ENCODE data around the gene AFF3. TPM values are rescaled to one million over a fixed set of nuclear protein-coding genes. Genes with fewer than 3 reads are reported as not detected.
"Not testable (repeated sequence)": the region's sequence is repeated elsewhere in the genome, so short reads cannot be mapped to it uniquely, and the experiment has no call there.

AFF3 gene
- polyA plus RNA-seq, 3 donors = 22.1 to 24.9 (median 24.2) TPM

DNA sequence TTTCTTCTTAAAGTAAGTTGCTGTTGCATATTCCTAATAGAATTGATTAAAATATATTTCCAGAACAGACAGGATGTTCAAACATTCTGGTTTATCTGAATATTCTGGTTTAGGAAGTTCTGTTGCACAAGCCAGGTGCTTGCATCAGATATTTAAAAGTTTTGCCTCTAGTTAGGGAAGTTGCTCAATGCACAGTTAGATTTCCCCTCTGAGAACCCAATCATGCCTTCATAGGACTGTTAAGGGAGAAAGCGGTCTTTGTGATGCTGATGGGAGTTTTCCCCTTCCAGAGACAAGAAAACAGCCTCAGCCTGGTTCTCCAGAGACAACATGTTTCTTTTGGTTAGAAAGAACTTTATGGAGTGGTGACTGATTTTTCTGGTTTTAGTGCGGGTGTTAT lies 587.0 kb downstream of the AFF3 start:
- no peak for DNase-seq (ENCODE audit: extremely low read depth in 1 of 11, low read depth in 9 of 11, low spot score in 4 of 11)

DNA sequence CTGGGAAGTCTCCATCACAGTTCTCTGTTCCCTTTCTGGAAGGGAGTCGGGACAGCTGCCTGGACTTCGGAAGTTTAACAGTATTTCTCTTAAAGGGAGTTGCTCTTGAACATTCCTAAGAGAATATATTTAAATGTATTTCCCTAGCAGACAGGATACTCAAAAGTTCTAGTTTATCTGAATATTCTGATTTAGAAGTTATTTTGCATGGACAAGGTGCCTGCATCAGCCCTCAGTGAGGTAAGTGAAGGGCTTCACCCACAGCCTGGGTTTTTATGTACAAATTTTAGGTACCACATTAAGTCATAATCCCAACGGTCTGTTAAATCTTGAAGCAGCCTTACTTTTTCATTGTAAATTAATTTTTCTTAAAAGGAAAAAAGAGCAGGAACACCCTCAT lies 587.5 kb downstream of the AFF3 start:
- no peak for DNase-seq (ENCODE audit: extremely low read depth in 1 of 11, low read depth in 9 of 11, low spot score in 4 of 11)

DNA sequence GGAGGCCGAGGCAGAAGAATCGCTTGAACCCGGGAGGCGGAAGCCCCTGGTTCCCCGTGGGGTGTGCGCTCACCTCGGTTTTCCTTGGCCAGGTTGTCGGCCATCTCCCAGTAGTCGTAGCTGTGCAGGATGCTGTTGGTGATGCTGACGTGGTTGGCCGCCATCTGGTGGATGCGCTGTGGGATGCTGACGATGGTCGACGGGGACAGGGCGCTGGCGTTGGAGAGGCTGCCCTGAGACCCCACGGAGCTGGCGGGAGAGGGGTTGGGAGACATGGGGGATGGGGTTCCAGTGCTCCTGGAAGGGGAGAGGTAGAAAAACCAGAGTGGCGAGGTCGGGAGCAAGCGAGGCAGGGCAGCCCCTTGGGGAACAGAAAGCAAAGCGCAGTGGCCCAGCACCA lies 588.2 kb downstream of the AFF3 start:
- no peak for DNase-seq (ENCODE audit: extremely low read depth in 1 of 11, low read depth in 9 of 11, low spot score in 4 of 11)

DNA sequence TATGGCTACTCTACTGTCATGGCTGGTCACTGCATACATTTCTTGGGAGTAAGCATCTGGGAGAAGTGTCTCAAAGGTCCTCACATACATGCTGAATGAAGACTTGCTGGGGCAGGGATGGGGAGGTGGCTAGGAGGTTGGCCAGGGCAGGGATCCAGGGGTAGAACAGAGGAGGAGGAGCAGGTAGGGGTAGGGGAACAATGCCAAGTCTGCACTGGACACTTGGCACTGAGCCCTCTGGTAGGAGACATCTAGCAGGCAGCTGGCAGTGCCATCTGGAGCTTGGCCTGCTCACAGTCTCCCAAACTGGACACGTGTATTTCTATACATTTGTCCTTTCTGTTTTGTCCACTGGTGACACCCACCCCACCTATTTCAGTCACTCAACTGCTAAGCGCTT lies 589.9 kb downstream of the AFF3 start:
- no peak for DNase-seq (ENCODE audit: extremely low read depth in 1 of 11, low read depth in 9 of 11, low spot score in 4 of 11)

DNA sequence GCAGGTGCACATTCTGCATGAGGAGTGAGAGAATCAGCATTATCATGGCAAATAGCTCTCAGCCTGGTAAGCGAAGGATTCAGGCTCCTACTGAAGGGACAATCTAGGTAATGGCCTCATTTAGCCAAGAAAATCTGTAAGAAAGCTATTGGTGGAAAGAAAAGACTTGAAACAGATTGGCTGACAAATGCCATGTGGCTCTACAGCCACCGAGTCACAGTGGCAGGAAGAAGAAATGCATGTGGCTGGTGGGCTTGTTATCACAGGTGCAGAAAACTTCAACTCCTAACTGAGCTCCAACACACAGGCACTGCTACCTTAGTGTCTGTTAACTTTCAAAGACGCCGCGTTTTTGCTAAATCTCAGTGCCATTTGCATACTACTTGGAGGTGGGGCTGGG lies 592.0 kb downstream of the AFF3 start:
- DNase-seq (ENCODE audit: extremely low read depth in 1 of 11, low read depth in 9 of 11, low spot score in 4 of 11) = no peak

DNA sequence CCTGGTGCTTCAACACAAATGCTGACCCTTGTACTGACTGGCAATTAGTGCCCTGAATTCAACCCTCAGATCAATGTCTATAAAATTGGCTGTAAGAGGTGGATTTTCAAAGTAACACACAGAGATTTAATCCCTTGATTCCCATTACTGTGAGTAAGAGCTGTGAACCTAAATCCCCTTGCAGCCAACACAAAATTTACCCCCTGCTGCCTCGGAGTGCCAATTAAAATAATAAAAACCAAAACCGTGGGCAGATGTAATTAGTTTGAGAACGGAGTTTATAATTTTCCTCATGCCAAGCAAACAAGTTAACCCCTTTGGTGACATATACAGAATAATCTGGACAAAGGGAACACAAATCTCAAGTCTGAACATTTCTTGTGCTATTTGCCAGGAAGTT lies 596.8 kb downstream of the AFF3 start:
- no peak for DNase-seq (ENCODE audit: extremely low read depth in 1 of 11, low read depth in 9 of 11, low spot score in 4 of 11)

DNA sequence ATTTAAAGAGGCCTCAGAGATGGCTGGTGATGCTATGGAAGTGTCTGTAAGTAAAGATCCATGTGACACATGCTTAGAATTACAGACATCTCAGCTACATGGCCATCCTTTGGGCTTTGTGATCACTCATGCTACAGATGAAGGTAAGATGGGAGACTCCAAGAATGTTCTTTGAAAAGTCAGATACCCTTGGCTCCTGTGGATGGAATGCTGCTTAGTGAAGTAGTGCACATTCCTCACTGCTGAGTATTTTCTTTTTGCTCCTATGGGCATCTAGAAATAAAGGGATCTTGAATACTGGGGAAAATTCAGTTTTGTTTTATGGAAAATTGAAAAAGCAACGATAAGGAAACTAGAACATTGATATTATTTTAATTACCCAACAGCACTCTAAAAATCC lies 597.3 kb downstream of the AFF3 start:
- no peak for DNase-seq (ENCODE audit: extremely low read depth in 1 of 11, low read depth in 9 of 11, low spot score in 4 of 11)

DNA sequence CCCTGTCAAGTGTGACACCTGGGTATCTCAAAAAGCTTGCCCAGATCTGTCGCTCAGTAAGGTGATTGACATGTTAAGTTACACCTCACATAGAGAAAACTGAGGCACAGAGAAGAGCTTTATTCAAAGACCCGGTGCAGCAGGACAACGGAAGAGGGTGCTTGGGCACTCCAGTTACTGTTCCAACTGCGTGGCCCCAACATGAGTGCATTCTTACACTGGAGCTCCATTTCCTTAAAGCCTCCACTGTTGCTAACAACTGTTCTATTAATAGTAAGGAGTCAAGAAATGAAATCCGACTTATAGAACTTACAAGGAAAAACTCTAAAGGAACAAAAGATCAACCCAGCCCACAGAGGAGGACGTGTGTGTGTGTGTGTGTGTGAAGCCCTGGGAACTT lies 597.8 kb downstream of the AFF3 start:
- no peak for DNase-seq (ENCODE audit: extremely low read depth in 1 of 11, low read depth in 9 of 11, low spot score in 4 of 11)

DNA sequence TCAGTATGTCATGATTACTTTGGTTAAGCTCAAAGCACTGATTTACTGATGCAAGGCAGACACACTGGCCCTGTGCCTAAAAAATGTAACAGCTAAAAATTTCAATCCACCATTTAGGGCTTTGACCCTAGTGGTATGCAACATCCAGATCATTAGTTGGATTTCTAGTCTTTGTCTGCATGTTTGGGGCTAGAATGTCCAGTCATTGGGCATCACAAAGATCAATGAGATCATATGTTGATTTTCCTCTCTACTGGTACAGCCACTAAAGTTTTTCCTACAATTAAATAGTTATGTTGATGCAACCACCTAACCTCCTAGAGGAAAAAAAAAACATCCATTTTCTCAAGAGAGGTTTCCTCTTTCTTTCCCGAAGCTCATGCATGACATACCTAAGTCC lies 599.1 kb downstream of the AFF3 start:
- DNase-seq (ENCODE audit: extremely low read depth in 1 of 11, low read depth in 9 of 11, low spot score in 4 of 11) = no peak

DNA sequence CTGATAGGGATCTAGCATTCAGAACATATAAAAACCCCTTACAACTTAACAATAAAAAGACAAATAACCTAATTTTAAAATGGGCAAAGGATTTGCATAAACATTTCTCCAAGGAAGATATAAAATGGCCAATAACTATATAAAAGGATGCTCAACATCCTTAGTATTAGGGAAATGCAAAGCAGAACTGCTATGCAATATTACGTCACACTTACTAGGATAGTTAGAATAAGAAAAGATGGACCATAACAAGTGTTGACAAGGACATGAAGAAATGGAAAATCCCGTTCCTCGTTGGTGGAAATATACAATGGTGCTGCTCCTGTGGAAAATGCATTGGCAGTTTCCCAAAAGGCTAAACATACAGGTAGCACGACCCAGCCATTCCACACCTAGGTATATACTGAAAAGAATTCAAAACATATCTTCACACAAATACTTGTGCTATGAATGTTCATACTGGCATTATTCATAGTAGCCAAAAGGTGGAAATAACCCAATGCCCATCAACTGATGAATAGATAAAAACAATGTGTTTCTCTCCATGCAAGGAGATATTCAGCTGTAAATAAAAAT lies 604.4 kb downstream of the AFF3 start:
- DNase-seq (ENCODE audit: extremely low read depth in 1 of 11, low read depth in 9 of 11, low spot score in 4 of 11) = no peak

DNA sequence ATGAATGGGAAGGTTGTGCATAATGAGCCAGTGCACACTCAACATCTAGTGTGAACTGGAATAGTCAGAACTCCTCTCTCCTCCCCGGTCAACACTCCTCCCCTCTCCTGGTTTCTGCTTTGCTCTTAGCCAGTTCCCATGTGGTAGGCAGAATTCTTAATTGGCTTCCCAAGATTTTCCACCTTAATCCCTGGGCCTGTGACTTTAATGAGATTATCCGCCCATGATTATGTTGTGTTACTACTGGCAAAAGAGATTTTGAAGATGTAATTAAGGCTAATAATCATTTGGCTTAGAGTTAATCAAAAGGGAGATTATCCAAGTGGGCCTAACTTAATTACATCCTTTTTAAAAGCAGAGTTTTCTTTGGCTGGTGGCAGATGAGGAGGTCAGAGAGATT lies 618.3 kb downstream of the AFF3 start:
- DNase-seq (ENCODE audit: extremely low read depth in 1 of 11, low read depth in 9 of 11, low spot score in 4 of 11) = no peak

DNA sequence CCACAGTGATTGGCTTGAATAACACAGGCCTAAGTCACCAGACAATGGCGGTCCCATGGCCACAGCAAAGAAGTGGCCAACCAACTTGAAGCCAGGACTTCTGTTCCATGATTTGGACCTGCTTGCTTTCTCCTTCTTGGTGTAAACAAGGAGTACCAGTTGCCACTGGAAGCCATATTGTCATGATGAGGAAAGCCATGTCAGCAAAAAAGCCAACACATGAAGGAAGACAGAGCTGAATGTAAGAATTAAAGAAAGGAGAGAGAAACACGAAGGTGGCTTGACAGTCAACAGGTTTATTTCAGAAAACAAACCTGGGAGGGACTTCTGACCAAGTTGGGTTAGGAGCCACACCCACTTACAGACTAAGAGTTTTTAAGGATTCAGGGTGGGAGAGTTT lies 620.2 kb downstream of the AFF3 start:
- no peak for DNase-seq (ENCODE audit: extremely low read depth in 1 of 11, low read depth in 9 of 11, low spot score in 4 of 11)

DNA sequence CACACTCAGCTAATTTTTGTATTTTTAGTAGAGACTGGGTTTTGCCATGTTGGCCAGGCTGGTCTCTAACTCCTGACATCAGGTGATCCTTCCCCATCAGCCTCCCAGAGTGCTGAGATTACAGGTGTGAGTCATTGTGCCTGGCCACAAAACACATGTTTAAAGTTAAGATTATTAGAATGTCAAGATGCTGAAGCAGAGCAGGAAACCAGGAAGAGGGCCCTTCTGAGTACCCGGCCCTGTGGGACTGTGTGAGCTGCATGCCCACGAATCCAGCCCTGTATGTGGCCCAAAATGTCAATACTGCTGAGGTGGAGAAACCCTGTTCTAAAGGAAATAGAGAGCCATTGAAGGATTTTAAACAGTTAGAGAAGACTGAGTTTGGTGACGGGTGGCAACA lies 621.6 kb downstream of the AFF3 start:
- DNase-seq (ENCODE audit: extremely low read depth in 1 of 11, low read depth in 9 of 11, low spot score in 4 of 11) = no peak

DNA sequence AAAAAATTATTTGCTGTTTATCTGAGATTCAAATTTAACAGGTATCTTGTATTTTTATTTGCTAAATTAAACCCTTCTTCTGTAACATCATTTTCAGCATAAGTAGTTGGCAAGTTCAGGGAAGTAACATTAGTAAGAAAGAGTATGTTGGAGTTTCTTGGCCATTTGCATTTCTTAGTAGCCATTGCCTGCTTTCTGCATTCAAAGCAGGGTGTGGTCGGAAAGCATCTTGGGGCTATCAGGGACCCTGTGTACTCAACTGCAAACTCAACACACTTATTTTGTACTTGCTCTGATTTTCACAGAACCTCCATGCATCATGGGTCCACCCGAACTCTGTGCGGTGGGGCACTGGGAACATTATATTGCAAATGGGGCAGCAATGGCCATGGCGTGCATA lies 622.2 kb downstream of the AFF3 start:
- DNase-seq (ENCODE audit: extremely low read depth in 1 of 11, low read depth in 9 of 11, low spot score in 4 of 11) = no peak

DNA sequence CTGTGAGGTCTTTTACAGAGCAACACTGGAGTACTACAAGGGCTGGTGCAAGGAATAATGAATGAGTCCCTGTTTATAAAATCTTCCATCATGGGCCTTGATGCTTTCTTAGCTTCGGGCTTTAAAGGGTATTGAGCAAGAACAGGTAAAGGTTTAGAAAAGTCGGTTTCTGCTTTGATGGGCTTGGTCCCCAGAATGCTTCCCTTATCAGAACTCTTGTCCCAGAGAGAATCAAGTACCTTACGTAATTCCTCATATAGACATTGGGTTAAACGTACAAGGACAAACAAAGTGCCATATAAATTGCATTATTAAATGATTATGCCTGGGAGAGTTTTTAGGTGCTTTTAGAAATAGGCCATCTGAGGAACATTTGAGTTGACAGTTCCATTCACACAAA lies 628.0 kb downstream of the AFF3 start:
- DNase-seq (ENCODE audit: extremely low read depth in 1 of 11, low read depth in 9 of 11, low spot score in 4 of 11) = no peak

DNA sequence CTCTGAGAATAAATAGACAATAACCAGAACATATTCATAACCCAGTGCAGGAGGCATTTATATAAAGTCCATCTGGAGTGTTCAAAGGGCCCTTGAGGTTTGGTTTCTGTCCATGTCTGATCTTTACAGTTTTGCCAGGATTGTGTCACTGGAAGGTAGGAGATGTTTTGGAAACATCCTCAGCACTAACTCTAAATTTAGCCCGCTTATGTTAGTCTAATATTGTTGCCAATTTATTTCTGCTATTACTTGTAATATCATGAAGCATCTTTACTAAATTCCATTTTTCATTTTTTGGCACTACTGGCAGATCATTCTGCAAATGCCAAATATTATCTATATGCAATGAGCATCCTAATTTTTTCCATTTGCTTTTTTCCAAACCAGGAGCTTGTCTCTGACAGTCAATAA lies 630.2 kb downstream of the AFF3 start:
- DNase-seq (ENCODE audit: extremely low read depth in 1 of 11, low read depth in 9 of 11, low spot score in 4 of 11) = no peak

DNA sequence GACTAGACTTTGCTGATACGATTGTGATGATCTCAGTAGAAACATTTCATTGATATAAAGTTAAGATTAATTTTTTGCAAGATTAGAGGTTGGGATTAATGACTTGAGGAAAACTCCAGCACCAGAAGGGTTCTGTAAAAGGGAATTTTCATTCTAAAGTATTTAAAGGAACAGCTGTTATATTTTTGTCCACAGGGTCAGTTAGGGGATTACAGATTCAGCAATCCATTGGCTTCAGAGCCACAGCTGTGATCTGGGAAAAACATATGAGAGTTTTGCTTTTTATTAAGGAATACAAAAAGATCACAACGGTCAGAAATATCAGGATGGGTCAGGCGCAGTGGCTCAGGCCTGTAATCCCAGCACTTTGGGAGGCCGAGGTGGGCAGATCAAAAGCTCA lies 633.0 kb downstream of the AFF3 start:
- DNase-seq (ENCODE audit: extremely low read depth in 1 of 11, low read depth in 9 of 11, low spot score in 4 of 11) = peak in 3 of 11 donors; percentile 12 to 22 (median 19)

DNA sequence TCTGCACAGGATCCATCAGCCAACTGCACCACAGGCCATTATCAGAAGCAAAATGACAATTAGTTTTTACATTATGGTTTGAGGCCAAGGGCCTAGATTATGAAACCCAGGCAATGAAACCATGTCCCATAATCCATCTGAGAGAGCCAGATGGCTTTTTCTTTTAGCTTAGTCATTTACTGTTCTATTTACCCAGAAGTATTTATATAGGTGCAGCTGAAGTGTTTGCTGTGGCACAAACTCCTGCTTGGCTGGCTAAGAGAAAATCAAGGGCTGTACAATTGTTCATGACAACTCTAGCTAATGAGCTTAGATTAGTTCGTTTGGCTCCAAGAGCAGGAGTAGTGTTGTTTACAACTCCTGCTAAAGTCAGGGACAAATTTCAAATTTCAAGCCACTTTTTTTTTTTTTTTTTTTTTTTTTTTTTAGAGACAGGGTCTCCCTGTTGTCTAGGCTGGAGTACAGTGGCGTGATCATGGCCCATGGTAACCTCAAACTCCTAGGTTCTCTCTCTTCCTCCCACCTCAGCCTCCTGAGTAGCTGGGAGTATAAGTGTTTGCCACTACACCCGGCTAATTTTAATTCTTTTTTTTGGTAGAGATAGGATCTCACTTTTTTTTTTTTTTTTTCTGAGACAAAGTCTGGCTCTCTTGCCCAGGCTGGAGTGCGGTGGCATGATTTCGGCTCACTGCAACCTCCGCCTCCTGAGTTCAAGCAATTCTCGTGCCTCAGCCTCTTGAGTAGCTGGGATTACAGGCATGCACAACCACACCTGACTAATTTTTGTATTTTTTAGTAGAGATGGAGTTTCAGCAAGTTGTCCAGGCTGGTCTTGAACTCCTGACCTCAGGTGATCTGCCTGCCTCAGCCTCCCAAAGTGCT lies 634.2 kb downstream of the AFF3 start:
- DNase-seq (ENCODE audit: extremely low read depth in 1 of 11, low read depth in 9 of 11, low spot score in 4 of 11) = no peak

DNA sequence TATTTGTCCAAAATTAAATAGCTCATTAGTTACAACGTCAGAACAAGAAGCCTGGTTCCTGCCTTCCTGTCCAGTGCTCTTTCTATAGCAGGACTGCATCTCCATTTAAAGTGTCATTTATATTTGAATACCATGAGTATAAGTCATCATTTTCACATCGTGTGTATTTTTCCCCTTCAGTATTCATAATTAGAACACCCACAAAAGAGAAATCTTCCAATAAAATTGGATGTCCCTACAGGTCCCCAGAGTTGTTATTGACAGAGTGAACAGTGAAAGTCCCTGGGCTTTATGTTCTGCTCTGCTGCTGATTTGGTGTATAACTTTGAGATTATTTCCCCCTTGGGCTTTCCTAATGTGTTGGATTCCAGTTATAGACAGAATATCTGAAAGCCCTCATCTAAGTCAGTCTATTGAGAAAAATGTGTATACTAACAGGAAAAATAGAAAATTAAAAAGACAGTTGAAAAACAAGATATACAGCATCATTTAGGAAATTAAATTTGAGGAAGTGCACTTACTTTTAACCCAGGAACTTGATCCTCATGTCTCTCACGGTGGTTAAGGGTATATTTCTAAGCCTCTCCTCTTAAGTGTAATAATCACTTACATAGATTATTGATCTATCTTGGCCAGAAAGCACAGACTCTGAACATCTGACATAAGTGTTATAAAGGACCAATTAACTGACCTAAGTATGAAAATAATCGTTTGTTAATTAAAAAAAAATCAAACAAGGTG lies 637.4 kb downstream of the AFF3 start:
- DNase-seq (ENCODE audit: extremely low read depth in 1 of 11, low read depth in 9 of 11, low spot score in 4 of 11) = no peak

DNA sequence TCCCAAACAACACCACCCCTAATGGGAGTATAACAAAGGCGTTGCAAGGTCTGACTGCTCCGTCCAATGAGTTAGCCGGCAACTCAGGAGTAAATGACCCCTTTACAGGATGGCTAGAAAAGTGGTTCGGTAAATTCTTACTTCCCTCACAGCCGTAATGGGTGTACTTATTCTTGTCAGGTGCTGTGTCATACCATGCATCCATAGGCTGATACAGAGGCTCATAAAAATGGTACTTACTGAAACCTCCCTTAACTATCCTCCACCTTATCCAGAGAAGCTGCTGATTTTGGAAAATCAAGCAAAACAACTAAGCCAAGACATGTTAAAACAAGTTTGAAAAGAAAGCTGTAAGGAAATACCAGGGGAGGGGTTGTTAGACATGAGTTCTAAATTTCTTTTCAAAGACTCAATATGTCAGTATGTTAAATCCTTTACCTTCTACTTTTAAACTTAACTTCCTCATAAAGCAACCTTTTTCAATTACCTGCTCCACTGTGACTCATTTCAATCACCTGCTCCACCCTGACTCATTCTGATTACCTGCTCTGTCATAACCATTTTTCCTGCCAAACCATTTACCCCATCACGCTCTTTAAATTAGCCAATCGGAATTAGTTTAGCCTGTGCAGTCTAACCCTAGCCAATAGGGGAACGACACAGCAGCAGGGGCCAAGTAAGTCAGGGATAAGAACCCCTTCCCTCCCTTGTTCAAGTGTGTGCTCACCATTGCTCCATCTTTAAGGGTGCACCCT lies 638.6 kb downstream of the AFF3 start:
- DNase-seq (ENCODE audit: extremely low read depth in 1 of 11, low read depth in 9 of 11, low spot score in 4 of 11) = not testable (repeated sequence)

All from renal cortex interstitium (tissue), 11 donors.